PC-9 (cell line): Measurements from ENCODE around the gene KRT6C.

Source experiments
- CTCF ChIP-seq: fragments of 200-600 bp; sonication (generic); conservative IDR thresholded peaks from 2 replicates; pipeline ENCODE4 v1.6.1; 2017; ENCODE audit warnings: mixed run types, antibody characterized with exemption, mild to moderate bottlenecking, moderate library complexity
- EZH2 ChIP-seq: fragments of 200-600 bp; sonication (generic); IDR thresholded peaks from 2 replicates; pipeline ENCODE4 v1.8.0; 2017; ENCODE audit warnings: antibody characterized with exemption, low read depth

- no peak for TF ChIP-seq CTCF
- no peak for TF ChIP-seq EZH2
Observed at GRCh38 chr12:52423035-52423434, 50.6 kb downstream of the KRT6C start.
